ENCODE results near the gene CPZ.

CPZ gene

GRCh38 chr4:8581094-8581861 lies 11.3 kb upstream of the CPZ start:
- DNase-seq (ENCODE audit: low read depth): no peak

GRCh38 chr4:8582016-8582415 lies 10.5 kb upstream of the CPZ start:
- no peak for DNase-seq (ENCODE audit: low read depth)

- no peak for DNase-seq (ENCODE audit: low read depth)
Observed at GRCh38 chr4:8582436-8582835, 10.1 kb upstream of the CPZ start.

GRCh38 chr4:8582941-8583654 lies 9.5 kb upstream of the CPZ start:
- no peak for DNase-seq (ENCODE audit: low read depth)

- DNase-seq (ENCODE audit: low read depth): no peak
Observed at GRCh38 chr4:8583655-8584025, 8.9 kb upstream of the CPZ start.

- no peak for DNase-seq (ENCODE audit: low read depth)
Observed at GRCh38 chr4:8585186-8585585, 7.4 kb upstream of the CPZ start.

DNA sequence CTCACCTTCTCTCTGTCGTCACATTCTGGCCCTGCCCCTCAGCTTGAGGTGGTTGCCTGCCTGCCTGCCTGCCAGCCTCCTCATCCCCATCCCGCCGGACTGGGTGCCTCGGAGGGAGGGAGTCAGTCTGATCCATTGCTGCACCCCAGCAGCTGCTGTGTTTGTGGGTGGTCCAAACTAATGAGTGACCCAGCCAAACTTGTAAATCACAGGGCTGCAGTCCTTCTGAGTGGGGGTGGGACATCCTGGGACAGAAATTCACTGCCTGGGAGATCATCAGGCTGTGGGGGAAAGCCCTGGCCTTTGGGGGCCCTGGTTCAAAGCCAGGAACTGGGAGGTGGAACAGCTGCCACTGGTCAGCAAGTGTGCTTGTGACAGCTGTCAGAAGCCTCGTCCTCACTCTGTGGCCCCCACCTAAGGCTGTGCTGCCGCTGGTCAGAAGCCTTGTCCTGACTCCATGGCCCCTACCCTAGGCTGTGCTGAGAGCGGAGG lies 6.8 kb upstream of the CPZ start:
- DNase-seq (ENCODE audit: low read depth): no peak

- DNase-seq (ENCODE audit: low read depth): no peak
Observed at GRCh38 chr4:8586246-8586645, 6.3 kb upstream of the CPZ start.

GRCh38 chr4:8586671-8587468 lies 5.7 kb upstream of the CPZ start:
- no peak for DNase-seq (ENCODE audit: low read depth)

GRCh38 chr4:8587469-8588195 lies 4.9 kb upstream of the CPZ start:
- no peak for DNase-seq (ENCODE audit: low read depth)

- DNase-seq (ENCODE audit: low read depth): no peak
Observed at GRCh38 chr4:8588196-8588470, 4.4 kb upstream of the CPZ start.

DNA sequence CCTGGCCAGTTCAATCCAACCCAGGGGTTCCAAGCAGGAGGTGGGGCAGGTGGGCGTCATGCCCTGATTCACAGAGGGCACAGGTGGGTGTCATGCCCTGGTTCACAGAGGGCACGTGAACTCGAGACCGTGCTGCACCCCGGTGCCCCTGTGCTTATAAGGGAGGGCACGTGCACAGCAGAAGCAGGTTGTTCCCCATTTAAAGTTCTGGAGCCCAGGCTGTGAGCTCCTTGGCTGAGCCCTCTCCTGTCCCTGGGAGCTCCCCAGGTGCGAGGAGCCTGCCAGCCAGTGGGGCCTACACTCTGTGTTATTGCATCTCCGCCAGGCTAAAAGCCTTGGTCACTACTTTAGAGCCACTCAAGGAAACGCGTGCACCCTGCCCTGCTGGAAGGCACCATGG lies 3.2 kb upstream of the CPZ start:
- DNase-seq (ENCODE audit: low read depth): no peak

- no peak for DNase-seq (ENCODE audit: low read depth)
Observed at GRCh38 chr4:8589823-8590545, 2.6 kb upstream of the CPZ start.

DNA sequence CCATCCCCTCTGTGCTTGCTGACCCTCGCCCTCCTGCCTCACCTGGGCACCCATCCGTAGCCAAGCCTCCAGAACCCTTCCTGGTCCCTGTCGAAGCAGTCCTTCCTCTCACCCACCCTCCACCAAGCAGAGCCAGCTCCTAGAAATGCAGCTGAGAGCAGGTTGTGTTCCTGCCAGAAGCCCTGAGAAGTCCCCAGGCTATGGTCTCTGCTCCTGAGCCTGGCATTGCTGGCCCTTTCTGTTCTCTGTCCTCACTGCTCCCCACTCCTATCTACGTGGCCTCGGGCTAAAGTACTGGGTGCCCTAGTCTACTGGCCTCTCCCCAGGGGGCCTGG lies 2.1 kb upstream of the CPZ start:
- no peak for DNase-seq (ENCODE audit: low read depth)

GRCh38 chr4:8591114-8591513 lies 1.5 kb upstream of the CPZ start:
- DNase-seq (ENCODE audit: low read depth): no peak

GRCh38 chr4:8591626-8592365 lies 769 bp upstream of the CPZ start:
- no peak for DNase-seq (ENCODE audit: low read depth)

GRCh38 chr4:8593264-8594096 lies 915 bp downstream of the CPZ start:
- no peak for DNase-seq (ENCODE audit: low read depth)

GRCh38 chr4:8594097-8595038 lies 1.8 kb downstream of the CPZ start:
- DNase-seq (ENCODE audit: low read depth): no peak
